HepG2 (cell line): ENCODE measurements around the gene ABCB6. TPM values are rescaled to one million over a fixed set of nuclear protein-coding genes. Genes with fewer than 3 reads are reported as not detected.

Experiments used
- AHR ChIP-seq: IDR thresholded peaks from 2 replicates; pipeline ENCODE4 v1.6.1; 2018; ENCODE audit warnings: missing genetic modification reagents, missing compliant biosample characterization
- CENPT ChIP-seq: sonication (generic); formaldehyde crosslinking; IDR thresholded peaks from 2 replicates; pipeline ENCODE4 v1.8.0; 2022; ENCODE audit warnings: low read depth, mild to moderate bottlenecking, moderate library complexity, missing genetic modification reagents
- CSRNP1 ChIP-seq: sonication (generic); formaldehyde crosslinking; IDR thresholded peaks from 2 replicates; pipeline ENCODE4 v1.8.1; 2023; ENCODE audit warnings: mild to moderate bottlenecking, missing genetic modification reagents
- ERF ChIP-seq: IDR thresholded peaks from 2 replicates; pipeline ENCODE4 v1.6.1; 2018; ENCODE audit warnings: missing biosample characterization, missing genetic modification reagents
- HIVEP1 ChIP-seq: sonication (generic); formaldehyde crosslinking; IDR thresholded peaks from 2 replicates; pipeline ENCODE4 v1.4.0; 2020; ENCODE audit warnings: mild to moderate bottlenecking, missing genetic modification reagents
- MAFF ChIP-seq: IDR thresholded peaks from 2 replicates; pipeline ENCODE4 v1.6.1; 2011; ENCODE audit warnings: low read depth, low read length, improper control_type of control experiment
- PLSCR1 ChIP-seq: sonication (generic); formaldehyde crosslinking; IDR thresholded peaks from 2 replicates; pipeline ENCODE4 v1.5.0; 2020; ENCODE audit warnings: missing genetic modification reagents, mild to moderate bottlenecking, borderline replicate concordance
- SAP130 ChIP-seq: IDR thresholded peaks from 2 replicates; pipeline ENCODE4 v1.6.1; 2016; ENCODE audit warnings: low read depth
- SP1 ChIP-seq, 2 experiments: fragments of 450-650 bp in 1 of 2; sonication (generic) in 1 of 2; formaldehyde crosslinking in 1 of 2; IDR thresholded peaks; 2 replicates each; pipeline versions ENCODE4 v1.4.0 to v1.6.1; 2016 to 2020; ENCODE audit warnings: missing genetic modification reagents in 1 of 2
- TRAFD1 ChIP-seq: sonication (generic); formaldehyde crosslinking; IDR thresholded peaks from 2 replicates; pipeline ENCODE4 v1.5.1; 2020; ENCODE audit warnings: missing genetic modification reagents, mild to moderate bottlenecking, borderline replicate concordance
- ZBTB3 ChIP-seq: sonication (generic); formaldehyde crosslinking; IDR thresholded peaks from 2 replicates; pipeline ENCODE4 v1.4.0; 2020; ENCODE audit warnings: low read depth, mild to moderate bottlenecking, moderate library complexity, missing genetic modification reagents, borderline replicate concordance
- ZNF3 ChIP-seq: IDR thresholded peaks from 2 replicates; pipeline ENCODE4 v1.7.0; 2017; ENCODE audit warnings: inconsistent platforms
- ZNF318 ChIP-seq: sonication (generic); formaldehyde crosslinking; IDR thresholded peaks from 2 replicates; pipeline ENCODE4 v1.4.0; 2020; ENCODE audit warnings: mild to moderate bottlenecking, missing genetic modification reagents
- ZNF343 ChIP-seq: sonication (generic); formaldehyde crosslinking; IDR thresholded peaks from 2 replicates; pipeline ENCODE4 v1.4.0; 2020; ENCODE audit warnings: mild to moderate bottlenecking, missing genetic modification reagents
- ZNF468 ChIP-seq: sonication (generic); formaldehyde crosslinking; IDR thresholded peaks from 2 replicates; pipeline ENCODE4 v1.8.0; 2022; ENCODE audit warnings: mild to moderate bottlenecking, moderate library complexity, missing genetic modification reagents
- ZNF607 ChIP-seq: sonication (generic); formaldehyde crosslinking; IDR thresholded peaks from 2 replicates; pipeline ENCODE4 v1.5.1; 2020; ENCODE audit warnings: missing genetic modification reagents, mild to moderate bottlenecking, borderline replicate concordance
- polyA plus RNA-seq, 8 experiments: library from polyadenylated mRNA; depleted of rRNA in 3 of 8; stranded (reverse) in 7 of 8; unstranded in 1 of 8; fragments of >200 nt; fragmentation: Illumina TruSeq in 4 of 8; extraction: Trizol in 4 of 8; gene quantifications; 2 replicates each; pipeline versions ENCODE4 v1.2.1 to v1.2.3, GENCODE V29; 2011 to 2016; ENCODE audit warnings: low read depth in 4 of 8, missing spikeins in 1 of 8, mixed read lengths in 1 of 8; ENCODE audit not compliant: insufficient read depth in 1 of 8
- total RNA-seq, 5 experiments: library from RNA; depleted of rRNA; stranded (reverse); fragments of >200 nt; fragmentation: Illumina TruSeq; extraction: Trizol; gene quantifications; 2 replicates each; pipeline ENCODE4 v1.2.3, GENCODE V29; 2016; ENCODE audit warnings: low read depth in 1 of 5

Gene ABCB6
- total and polyA plus RNA-seq, 2 of the 13 experiments (the other 11 are each of a cell fraction or from before 2014, with no cell fraction given) = 91.1 to 137 TPM

- TF ChIP-seq ZNF607 (CRISPR knock-in tag) (peak; percentile 95), MAFF (no peak), CENPT (CRISPR knock-in tag) (0 out of 2 replicates have a peak, but pooled peaks have one; percentile 73), SP1 (IDR thresholded peaks at IDR 0.05) (no peak), SP1 (CRISPR knock-in tag; IDR thresholded peaks at IDR 0.05) (peak; percentile 73), ZNF468 (CRISPR knock-in tag) (no peak), ZNF3 (CRISPR knock-in tag) (peak; percentile 36; the same call in 1 of the 2 replicates), ERF (CRISPR knock-in tag) (peak; percentile 91), ZNF318 (CRISPR knock-in tag) (no peak; the same call in 1 of the 2 replicates), CSRNP1 (peak; percentile 98), SAP130 (CRISPR knock-in tag) (peak; percentile 88), AHR (peak; percentile 81), PLSCR1 (CRISPR knock-in tag) (peak; percentile 59; the same call in 1 of the 2 replicates), TRAFD1 (CRISPR knock-in tag) (peak; percentile 89; the same call in 1 of the 2 replicates), ZBTB3 (CRISPR knock-in tag) (no peak; the same call in 1 of the 2 replicates), HIVEP1 (CRISPR knock-in tag) (peak; percentile 79), ZNF343 (CRISPR knock-in tag) (no peak)
These were observed 58.4 kb downstream of the ABCB6 start, which contains the start of gene NHEJ1 (continued) for GRCh38 chr2:219160186-219161017.
